ENCODE data around the gene SLC25A51.
"Not testable (repeated sequence)": the region's sequence is repeated elsewhere in the genome, so short reads cannot be mapped to it uniquely, and the experiment has no call there.

Gene SLC25A51

GRCh38 chr9:37904445-37905130 is 661 bp upstream of the SLC25A51 start:
- DNase-seq (ENCODE audit: low read depth): no peak

DNA sequence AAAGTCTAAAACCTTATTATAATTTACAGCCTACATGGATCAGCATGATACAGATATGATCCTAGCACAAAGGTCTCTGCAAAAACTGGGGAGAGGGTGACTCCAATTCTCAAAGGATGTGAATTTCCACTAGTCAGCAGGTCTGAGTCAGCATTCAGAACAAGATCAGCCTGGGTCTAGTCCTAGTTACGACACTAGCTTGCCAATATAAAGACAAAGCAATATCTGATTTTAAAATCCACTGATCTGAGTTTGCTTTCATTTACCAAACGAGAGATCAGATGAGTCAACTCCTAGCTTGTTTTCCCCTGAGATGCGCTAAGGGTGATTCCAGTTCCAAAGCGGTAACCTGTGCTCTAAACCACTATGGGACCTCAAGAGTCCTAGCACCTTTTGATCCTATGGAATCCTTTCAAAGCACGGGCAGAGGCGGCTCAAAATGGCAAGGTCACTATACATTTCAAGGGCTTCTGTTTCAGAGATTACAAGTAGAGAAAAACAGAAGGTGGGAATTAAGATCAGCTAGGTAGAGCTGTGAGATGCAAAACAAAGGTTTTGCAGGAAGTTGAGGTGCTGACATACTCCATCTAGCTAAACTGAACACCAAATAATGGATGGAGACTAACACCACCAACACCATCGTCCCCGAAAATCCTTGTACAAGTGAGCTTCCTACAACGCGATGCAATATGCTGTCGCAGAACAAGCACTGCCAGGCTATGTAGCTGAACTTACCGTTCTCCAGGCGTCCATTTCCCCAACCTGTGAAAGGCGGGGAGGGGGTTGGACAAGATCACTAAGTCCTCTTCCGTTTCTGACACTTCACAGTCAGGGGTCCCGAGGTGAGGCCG is 906 bp downstream of the SLC25A51 start:
- no peak for DNase-seq (ENCODE audit: low read depth)

- no peak for DNase-seq (ENCODE audit: low read depth)
Observed at GRCh38 chr9:37902131-37902530, 1.8 kb downstream of the SLC25A51 start.

DNA sequence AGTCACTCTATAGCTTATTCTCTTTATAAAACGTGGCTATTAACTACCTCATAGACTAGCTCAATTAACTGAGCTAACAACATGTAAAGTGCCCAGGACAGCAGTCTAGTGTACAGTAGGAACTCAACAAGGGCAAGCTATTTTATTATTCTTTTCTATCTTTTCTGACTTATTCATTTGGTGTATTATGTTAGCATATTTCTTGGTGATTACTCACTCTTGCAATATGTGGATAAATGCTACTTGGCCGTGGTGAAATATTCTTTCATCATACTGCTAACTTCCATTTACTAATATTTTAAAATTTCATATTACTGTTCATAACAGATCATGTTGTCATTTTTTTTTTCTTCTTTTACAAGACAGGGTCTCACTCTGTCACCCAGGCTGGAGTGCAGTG is 4.9 kb downstream of the SLC25A51 start:
- no peak for DNase-seq (ENCODE audit: low read depth)

GRCh38 chr9:37897665-37898064 is 6.3 kb downstream of the SLC25A51 start:
- no peak for DNase-seq (ENCODE audit: low read depth)

DNA sequence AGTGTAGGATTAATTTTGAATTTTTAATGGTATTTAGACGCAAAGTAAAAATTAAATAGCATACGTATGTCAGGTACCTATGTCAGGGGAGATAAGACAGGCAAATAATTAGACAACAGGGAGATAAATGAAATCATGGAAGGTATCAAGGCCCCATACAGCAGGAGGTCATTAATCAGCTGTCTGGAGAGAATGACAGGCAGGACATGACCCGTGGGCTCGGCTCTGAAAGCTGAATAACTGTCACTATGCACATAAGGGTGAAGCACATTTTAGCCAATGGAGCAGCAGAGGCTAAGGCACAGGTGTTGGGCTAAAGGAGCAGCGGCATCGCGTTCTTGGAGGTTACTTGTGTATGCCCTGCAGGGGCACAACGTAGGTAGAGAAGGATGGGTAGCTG is 11.9 kb downstream of the SLC25A51 start:
- DNase-seq (ENCODE audit: low read depth): no peak

GRCh38 chr9:37891042-37891441 is 12.9 kb downstream of the SLC25A51 start:
- not testable (repeated sequence) for DNase-seq (ENCODE audit: low read depth)

DNA sequence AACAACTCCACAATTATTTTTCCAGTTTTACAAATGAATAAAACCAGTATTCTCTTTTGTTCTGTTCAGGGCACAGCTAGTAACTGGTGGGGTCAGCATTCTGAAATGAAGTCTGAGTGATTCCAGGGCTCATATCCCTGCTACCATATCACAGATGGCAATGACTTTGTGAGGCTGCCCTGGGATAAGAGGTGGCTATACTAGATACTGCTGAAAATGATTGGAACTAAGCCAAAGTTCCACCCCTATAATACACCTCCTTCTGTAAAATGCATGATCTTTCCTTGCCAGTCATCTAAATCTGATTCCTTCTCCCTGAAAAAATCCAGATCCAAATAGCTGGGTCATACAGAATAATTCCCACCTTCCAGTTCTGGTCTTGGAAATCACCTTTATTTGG is 14.4 kb downstream of the SLC25A51 start:
- DNase-seq (ENCODE audit: low read depth): no peak

DNA sequence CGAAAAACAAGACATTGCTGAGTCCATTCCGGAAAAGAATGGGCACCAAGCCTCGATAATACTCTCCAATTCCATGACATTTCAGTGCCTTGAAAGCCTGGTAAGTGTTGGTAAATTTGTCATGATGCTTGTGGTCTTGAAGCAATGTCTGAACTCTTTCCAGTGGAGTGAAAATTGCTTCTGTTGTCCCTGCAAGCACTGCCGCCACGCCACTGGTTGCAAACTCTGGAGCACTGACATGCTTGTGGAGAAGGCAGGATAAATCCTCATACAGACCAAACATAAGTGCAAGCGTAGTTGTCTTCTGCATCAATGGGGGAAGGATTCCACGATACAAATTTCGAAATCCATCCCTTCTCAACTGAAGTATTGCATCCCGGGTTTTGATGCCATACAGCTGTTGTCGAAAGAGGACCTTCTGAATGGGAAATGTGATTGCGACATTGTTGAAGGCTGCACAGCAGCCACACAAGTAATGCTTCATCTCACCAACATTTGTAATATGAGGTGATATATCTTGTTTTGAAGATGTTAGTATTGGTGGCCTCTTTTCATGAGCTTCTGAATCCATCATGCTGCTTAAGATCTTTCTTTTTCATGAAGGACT is 15.8 kb downstream of the SLC25A51 start:
- not testable (repeated sequence) for DNase-seq (ENCODE audit: low read depth)

GRCh38 chr9:37880916-37881479 is 22.9 kb downstream of the SLC25A51 start:
- no peak for DNase-seq (ENCODE audit: low read depth)

DNA sequence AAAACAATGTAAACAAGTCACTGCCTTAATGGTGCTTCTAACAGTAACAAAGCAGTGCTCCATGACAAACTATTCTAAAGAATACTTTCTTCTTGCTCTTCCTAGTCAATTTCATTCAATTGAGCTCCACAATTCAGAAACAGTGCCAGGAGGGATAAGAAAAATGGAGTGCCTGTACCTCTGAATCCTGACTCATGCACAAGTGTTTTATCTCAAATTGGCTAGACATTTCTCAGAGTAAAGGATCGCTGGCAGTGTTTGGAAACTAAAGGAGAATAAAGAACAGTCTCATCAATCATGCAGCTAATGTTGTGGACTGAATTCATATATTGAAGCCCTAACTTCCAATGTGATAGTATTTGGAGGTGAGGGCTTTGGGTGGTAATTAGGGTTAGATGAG is 27.6 kb downstream of the SLC25A51 start:
- DNase-seq (ENCODE audit: low read depth): no peak

DNA sequence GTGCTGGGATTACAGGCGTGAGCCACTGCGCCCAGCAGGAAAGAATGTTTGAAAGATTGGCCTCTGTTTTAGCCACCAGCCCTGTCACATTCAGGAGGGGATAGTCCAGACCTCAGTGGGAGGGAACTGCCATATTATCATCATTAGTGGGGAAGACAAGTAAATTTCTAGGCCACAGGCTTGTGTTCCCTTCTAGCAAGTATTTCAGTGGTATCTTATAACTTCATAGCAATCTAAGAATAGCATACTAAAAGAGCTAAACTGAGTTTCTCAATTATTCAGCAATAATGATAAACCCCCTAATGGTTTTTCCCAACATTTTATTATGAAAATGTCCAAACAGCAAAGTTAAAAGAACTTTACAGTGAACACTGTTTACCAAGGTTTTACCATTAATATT is 30.0 kb downstream of the SLC25A51 start:
- no peak for DNase-seq (ENCODE audit: low read depth)

- no peak for DNase-seq (ENCODE audit: low read depth)
Observed at GRCh38 chr9:37870799-37871176, 33.1 kb downstream of the SLC25A51 start.

GRCh38 chr9:37870081-37870798 is 33.7 kb downstream of the SLC25A51 start:
- no peak for DNase-seq (ENCODE audit: low read depth)

GRCh38 chr9:37862530-37862929 is 41.4 kb downstream of the SLC25A51 start:
- no peak for DNase-seq (ENCODE audit: low read depth)

DNA sequence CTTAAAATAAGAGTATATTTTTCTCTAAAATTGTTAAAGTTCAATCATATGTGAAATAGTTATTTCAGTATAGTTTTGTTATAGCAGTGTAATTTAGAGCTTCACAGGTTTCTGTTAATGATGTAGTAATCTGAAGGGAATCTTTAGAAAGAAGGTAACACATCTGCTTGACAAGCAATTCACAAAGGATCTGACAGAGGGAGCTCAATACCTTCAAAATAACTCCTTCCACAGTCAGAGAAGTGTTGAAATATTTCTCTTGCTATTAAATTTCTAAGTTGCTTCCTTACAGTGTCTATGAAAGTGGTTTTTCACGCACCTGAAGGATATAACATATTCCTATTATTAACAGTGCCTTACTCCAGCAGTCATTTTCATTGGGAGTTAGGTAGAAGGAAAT is 44.9 kb downstream of the SLC25A51 start:
- DNase-seq (ENCODE audit: low read depth): no peak

DNA sequence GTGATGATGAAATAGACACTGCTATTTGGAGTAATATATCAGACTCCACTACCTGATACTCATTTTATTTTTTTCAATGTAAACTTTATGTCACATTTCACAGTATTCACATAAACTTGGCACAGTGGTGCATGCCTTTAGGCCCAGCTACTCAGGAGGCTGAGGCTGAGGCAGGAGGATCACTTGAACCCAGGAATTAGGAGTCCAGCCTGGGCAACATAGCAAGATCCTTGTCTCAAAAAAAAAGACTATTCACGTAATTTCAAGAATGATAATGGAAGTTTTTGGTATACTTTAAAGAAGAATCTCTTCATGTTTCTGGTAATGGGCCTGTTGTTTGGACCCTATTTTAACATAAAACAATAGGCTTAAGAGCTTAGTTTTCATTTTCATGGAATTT is 47.4 kb downstream of the SLC25A51 start:
- no peak for DNase-seq (ENCODE audit: low read depth)

GRCh38 chr9:37852222-37852621 is 51.7 kb downstream of the SLC25A51 start:
- DNase-seq (ENCODE audit: low read depth): no peak

- peak; percentile 30 for DNase-seq (ENCODE audit: low read depth)
Observed at GRCh38 chr9:37840560-37841194, 63.2 kb downstream of the SLC25A51 start.

GRCh38 chr9:37839496-37840461 is 64.1 kb downstream of the SLC25A51 start:
- DNase-seq (ENCODE audit: low read depth): no peak

Measured in HS-27A (cell line).